ENCODE measurements around the gene POLR1G. TPM values are rescaled to one million over a fixed set of nuclear protein-coding genes. Genes with fewer than 3 reads are reported as not detected.

Gene POLR1G
- total and polyA plus RNA-seq, 9 of the 15 experiments (the other 6 are each of a cell fraction or from before 2014, with no cell fraction given), result 3.0 to 50.1 (median 27.4) TPM

- 0 out of 2 replicates have a peak, but pooled peaks have one; percentile 15 for TF ChIP-seq EHMT2 (IDR thresholded peaks at IDR 0.05)
- TF ChIP-seq THRB (CRISPR knock-in tag; conservative IDR thresholded peaks at IDR 0.05), result no peak
- TF ChIP-seq ATF6 (CRISPR knock-in tag; IDR thresholded peaks at IDR 0.05), result no peak; the same call in 1 of the 2 replicates
- no peak for TF ChIP-seq PHB (CRISPR knock-in tag; IDR thresholded peaks at IDR 0.05)
- TF ChIP-seq RBM25 (IDR thresholded peaks at IDR 0.05; ENCODE audit: low read depth, low read length, severe bottlenecking), result peak; percentile 97
- TF ChIP-seq ZBTB2 (IDR thresholded peaks at IDR 0.05), result peak; percentile 96
- TF ChIP-seq ZNF785 (CRISPR knock-in tag; IDR thresholded peaks at IDR 0.05), result no peak
- no peak for TF ChIP-seq DIDO1 (tag; IDR thresholded peaks at IDR 0.05; ENCODE audit: low read depth)
- TF ChIP-seq ZNF57 (CRISPR knock-in tag; IDR thresholded peaks at IDR 0.05), result no peak
- TF ChIP-seq, protein P1, sequence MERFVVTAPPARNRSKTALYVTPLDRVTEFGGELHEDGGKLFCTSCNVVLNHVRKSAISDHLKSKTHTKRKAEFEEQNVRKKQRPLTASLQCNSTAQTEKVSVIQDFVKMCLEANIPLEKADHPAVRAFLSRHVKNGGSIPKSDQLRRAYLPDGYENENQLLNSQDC (CRISPR knock-in tag; IDR thresholded peaks at IDR 0.05), result no peak
- no peak for TF ChIP-seq CBX5 (IDR thresholded peaks at IDR 0.05; ENCODE audit: borderline replicate concordance, low read depth)
- peak; percentile 93 for TF ChIP-seq ZBTB17 (CRISPR knock-in tag; IDR thresholded peaks at IDR 0.05)
- no peak for TF ChIP-seq ZHX1 (conservative IDR thresholded peaks at IDR 0.05; ENCODE audit: low read length)
- no peak for TF ChIP-seq PURB (CRISPR knock-in tag; IDR thresholded peaks at IDR 0.05; ENCODE audit: low read depth)
- no peak for TF ChIP-seq ZSCAN32 (CRISPR knock-in tag; IDR thresholded peaks at IDR 0.05)
- TF ChIP-seq NR2F6 (CRISPR knock-in tag; IDR thresholded peaks at IDR 0.05), result no peak
- peak; percentile 94 for TF ChIP-seq ASH1L (IDR thresholded peaks at IDR 0.05; ENCODE audit: borderline replicate concordance, low read depth, partially characterized antibody)
- TF ChIP-seq HNRNPLL (IDR thresholded peaks at IDR 0.05; ENCODE audit: low read depth, low read length, poor library complexity, severe bottlenecking), result no peak
- TF ChIP-seq MAFK (IDR thresholded peaks at IDR 0.05; ENCODE audit: low read length), result no peak
- TF ChIP-seq ZNF165 (CRISPR knock-in tag; IDR thresholded peaks at IDR 0.05; ENCODE audit: borderline replicate concordance), result no peak
- TF ChIP-seq SIX5 (IDR thresholded peaks at IDR 0.05; ENCODE audit: borderline replicate concordance in 1 of 2, insufficient read depth in 1 of 2, low read depth in 1 of 2, low read length in 2 of 2), result no peak
These were observed 35.8 kb upstream of the POLR1G start, which contains the start of gene ERCC2 (continued) for GRCh38 chr19:45370410-45371204.

All from K562 (cell line).